ENCODE data around the gene KIF26B. TPM values are rescaled to one million over a fixed set of nuclear protein-coding genes. Genes with fewer than 3 reads are reported as not detected.

Gene KIF26B
- total RNA-seq, 1 experiment from 2014 or later: 0.04 TPM

- POLR2A ChIA-PET (ENCODE audit: unreplicated experiment): no interaction called here
- Histone ChIP-seq H3K79me2 (ENCODE audit: low read length) (no peaks in the 10 kb centered on the region), H2AFZ (ENCODE audit: low read length) (no peak overlapping the region), H3K9me2 (replicated peaks; ENCODE audit: low read length) (no peaks in the 10 kb centered on the region), H4K20me1 (ENCODE audit: low read length) (no peaks in the 10 kb centered on the region), H3K9ac (ENCODE audit: low read length) (no peak overlapping the region), H3K36me3 (ENCODE audit: low read depth, low read length) (no peaks in the 10 kb centered on the region), H3K9me3 (ENCODE audit: low read length) (peaks cover 14% of the 10 kb centered on the region), H3K4me2 (ENCODE audit: low read length) (no peak overlapping the region), H3K4me3 (ENCODE audit: low read length) (no peak overlapping the region), H3F3A (ENCODE audit: low read length, unreplicated experiment) (no peaks in the 10 kb centered on the region), H3K4me1 (ENCODE audit: insufficient read depth, low read length) (no peaks in the 10 kb centered on the region), H3K27ac (ENCODE audit: low read length) (no peak overlapping the region), H3K27me3 (ENCODE audit: low read length) (peaks cover 25% of the 10 kb centered on the region)
- no peak for DNase-seq
- BruUV-seq (replicated peaks): no TSS peak
- no peak for ATAC-seq
- intact Hi-C loops (cut with micrococcal nuclease): no loop called here
- CTCF ChIA-PET: no interaction called here
- TF ChIP-seq EZH2 (IDR thresholded peaks at IDR 0.05; ENCODE audit: low read length, unreplicated experiment) (no peak), EZH2phosphoT487 (IDR thresholded peaks at IDR 0.05; ENCODE audit: borderline replicate concordance, low read length) (no peak)
- TF ChIP-seq, protein P1, sequence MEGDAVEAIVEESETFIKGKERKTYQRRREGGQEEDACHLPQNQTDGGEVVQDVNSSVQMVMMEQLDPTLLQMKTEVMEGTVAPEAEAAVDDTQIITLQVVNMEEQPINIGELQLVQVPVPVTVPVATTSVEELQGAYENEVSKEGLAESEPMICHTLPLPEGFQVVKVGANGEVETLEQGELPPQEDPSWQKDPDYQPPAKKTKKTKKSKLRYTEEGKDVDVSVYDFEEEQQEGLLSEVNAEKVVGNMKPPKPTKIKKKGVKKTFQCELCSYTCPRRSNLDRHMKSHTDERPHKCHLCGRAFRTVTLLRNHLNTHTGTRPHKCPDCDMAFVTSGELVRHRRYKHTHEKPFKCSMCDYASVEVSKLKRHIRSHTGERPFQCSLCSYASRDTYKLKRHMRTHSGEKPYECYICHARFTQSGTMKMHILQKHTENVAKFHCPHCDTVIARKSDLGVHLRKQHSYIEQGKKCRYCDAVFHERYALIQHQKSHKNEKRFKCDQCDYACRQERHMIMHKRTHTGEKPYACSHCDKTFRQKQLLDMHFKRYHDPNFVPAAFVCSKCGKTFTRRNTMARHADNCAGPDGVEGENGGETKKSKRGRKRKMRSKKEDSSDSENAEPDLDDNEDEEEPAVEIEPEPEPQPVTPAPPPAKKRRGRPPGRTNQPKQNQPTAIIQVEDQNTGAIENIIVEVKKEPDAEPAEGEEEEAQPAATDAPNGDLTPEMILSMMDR (conservative IDR thresholded peaks at IDR 0.05; ENCODE audit: low read depth, low read length): no peak
Observed at GRCh38 chr1:245641384-245641783, 486.6 kb downstream of the KIF26B start.

DNA sequence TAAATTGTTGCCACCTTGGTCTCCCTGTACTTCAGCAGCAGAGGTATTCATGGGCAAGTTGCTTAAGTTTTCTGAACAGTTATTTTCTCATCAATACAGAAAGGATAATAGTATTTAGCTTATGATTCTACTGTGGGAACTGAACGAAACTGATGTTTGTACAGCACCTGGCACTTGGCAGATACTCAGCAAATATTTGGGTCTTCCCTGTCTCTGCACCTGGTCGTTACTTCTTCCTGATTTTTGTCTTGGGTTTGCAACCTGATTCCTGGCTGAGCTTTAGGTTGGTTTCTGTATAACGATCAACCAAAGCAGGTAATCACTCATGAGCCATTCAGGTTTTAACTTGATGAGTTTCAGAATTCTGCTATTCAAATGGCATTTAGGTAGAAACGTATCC is 490.6 kb downstream of the KIF26B start:
- no peaks in the 10 kb centered on the region for H3K36me3 ChIP-seq (ENCODE audit: low read depth, low read length)
- H3K4me3 ChIP-seq (ENCODE audit: low read length): no peak overlapping the region
- H3F3A ChIP-seq (ENCODE audit: low read length, unreplicated experiment): no peaks in the 10 kb centered on the region
- H3K9me2 ChIP-seq (replicated peaks; ENCODE audit: low read length): no peaks in the 10 kb centered on the region
- H3K27me3 ChIP-seq (ENCODE audit: low read length): peaks cover 51% of the 10 kb centered on the region
- no peaks in the 10 kb centered on the region for H3K4me1 ChIP-seq (ENCODE audit: insufficient read depth, low read length)
- intact Hi-C loops (cut with micrococcal nuclease): no loop called here
- H2AFZ ChIP-seq (ENCODE audit: low read length): no peak overlapping the region
- TF ChIP-seq EZH2phosphoT487 (IDR thresholded peaks at IDR 0.05; ENCODE audit: borderline replicate concordance, low read length) (no peak), EZH2 (IDR thresholded peaks at IDR 0.05; ENCODE audit: low read length, unreplicated experiment) (no peak)
- TF ChIP-seq, protein P1 (conservative IDR thresholded peaks at IDR 0.05; ENCODE audit: low read depth, low read length): no peak
- peaks cover 14% of the 10 kb centered on the region for H3K9me3 ChIP-seq (ENCODE audit: low read length)
- H3K27ac ChIP-seq (ENCODE audit: low read length): no peak overlapping the region
- DNase-seq (no peak), ATAC-seq (no peak)
- no peaks in the 10 kb centered on the region for H4K20me1 ChIP-seq (ENCODE audit: low read length)
- no peaks in the 10 kb centered on the region for H3K79me2 ChIP-seq (ENCODE audit: low read length)
- ChIA-PET CTCF (no interaction called here), POLR2A (ENCODE audit: unreplicated experiment) (no interaction called here)
- BruUV-seq (replicated peaks): no TSS peak
- H3K9ac ChIP-seq (ENCODE audit: low read length): no peak overlapping the region
- H3K4me2 ChIP-seq (ENCODE audit: low read length): no peak overlapping the region

DNA sequence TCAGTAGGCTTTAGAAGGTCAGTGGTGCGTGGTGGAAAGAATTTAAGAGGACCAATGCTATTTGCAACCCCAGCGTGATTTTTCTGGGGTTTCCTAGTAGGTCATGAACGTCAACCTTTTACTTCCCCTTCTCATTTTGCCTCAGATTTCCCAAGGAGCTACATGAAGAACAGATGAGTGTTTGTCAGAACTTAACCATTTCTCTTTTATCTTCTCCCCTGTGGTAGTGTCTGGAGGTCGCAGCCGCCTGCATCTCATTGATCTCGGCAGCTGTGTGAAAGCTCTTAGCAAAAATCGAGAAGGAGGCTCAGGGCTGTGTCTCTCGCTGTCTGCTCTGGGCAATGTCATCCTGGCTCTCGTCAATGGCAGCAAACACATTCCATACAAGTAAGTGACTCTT is 491.1 kb downstream of the KIF26B start:
- H3K4me1 ChIP-seq (ENCODE audit: insufficient read depth, low read length): no peaks in the 10 kb centered on the region
- intact Hi-C loops (cut with micrococcal nuclease): no loop called here
- BruUV-seq (replicated peaks): no TSS peak
- ChIA-PET CTCF (no interaction called here), POLR2A (ENCODE audit: unreplicated experiment) (no interaction called here)
- DNase-seq: no peak
- no peak overlapping the region for H2AFZ ChIP-seq (ENCODE audit: low read length)
- no peak for ATAC-seq
- no peaks in the 10 kb centered on the region for H4K20me1 ChIP-seq (ENCODE audit: low read length)
- no peak overlapping the region for H3K4me2 ChIP-seq (ENCODE audit: low read length)
- H3K79me2 ChIP-seq (ENCODE audit: low read length): no peaks in the 10 kb centered on the region
- no peak overlapping the region for H3K4me3 ChIP-seq (ENCODE audit: low read length)
- H3K27ac ChIP-seq (ENCODE audit: low read length): no peak overlapping the region
- no peak for TF ChIP-seq EZH2phosphoT487 (IDR thresholded peaks at IDR 0.05; ENCODE audit: borderline replicate concordance, low read length)
- TF ChIP-seq EZH2 (IDR thresholded peaks at IDR 0.05; ENCODE audit: low read length, unreplicated experiment): no peak
- TF ChIP-seq, protein P1 (conservative IDR thresholded peaks at IDR 0.05; ENCODE audit: low read depth, low read length): no peak
- H3F3A ChIP-seq (ENCODE audit: low read length, unreplicated experiment): no peaks in the 10 kb centered on the region
- no peaks in the 10 kb centered on the region for H3K36me3 ChIP-seq (ENCODE audit: low read depth, low read length)
- peaks cover 56% of the 10 kb centered on the region for H3K27me3 ChIP-seq (ENCODE audit: low read length)
- no peak overlapping the region for H3K9ac ChIP-seq (ENCODE audit: low read length)
- H3K9me2 ChIP-seq (replicated peaks; ENCODE audit: low read length): no peaks in the 10 kb centered on the region
- peaks cover 13% of the 10 kb centered on the region for H3K9me3 ChIP-seq (ENCODE audit: low read length)
